K562 (cell line): ENCODE data around the gene VPS18.

Experiments
- BHLHE40 ChIP-seq: IDR thresholded peaks from 2 replicates; pipeline ENCODE4 v1.6.1; 2011; ENCODE audit warnings: low read length, improper control_type of control experiment
- CTCF ChIP-seq, 3 experiments: IDR thresholded peaks in 2 of 3; conservative IDR thresholded peaks in 1 of 3; 2 replicates each; pipeline ENCODE4 v1.5.1; 2011 to 2012; ENCODE audit warnings: low read length in 3 of 3, mild to moderate bottlenecking in 3 of 3, control low read depth in 2 of 3, improper control_type of control experiment in 1 of 3, inconsistent platforms in 1 of 3, low read depth in 1 of 3, mixed read lengths in 1 of 3, moderate library complexity in 1 of 3; ENCODE audit not compliant: insufficient read depth in 2 of 3
- DDX20 ChIP-seq: fragments of 450-650 bp; IDR thresholded peaks from 2 replicates; pipeline ENCODE4 v1.6.1; 2016; ENCODE audit warnings: missing genetic modification characterization, low read depth, mild to moderate bottlenecking, missing compliant biosample characterization, moderate library complexity
- FOXA3 ChIP-seq, 2 experiments: fragments of 450-650 bp in 1 of 2; sonication (generic) in 1 of 2; formaldehyde crosslinking; IDR thresholded peaks in 1 of 2; conservative IDR thresholded peaks in 1 of 2; 2 replicates each; pipeline versions ENCODE4 v1.4.0 to v1.8.0; 2020 to 2022; ENCODE audit warnings: mild to moderate bottlenecking in 2 of 2, missing genetic modification reagents in 1 of 2
- MAFG ChIP-seq: fragments of 450-650 bp; conservative IDR thresholded peaks from 2 replicates; pipeline ENCODE4 v1.6.1; 2016; ENCODE audit warnings: missing genetic modification characterization, missing compliant biosample characterization
- NEUROD1 ChIP-seq: fragments of 150-350 bp; IDR thresholded peaks from 2 replicates; pipeline ENCODE4 v1.6.1; 2014; ENCODE audit warnings: borderline replicate concordance, low read length, low read depth; ENCODE audit not compliant: partially characterized antibody
- PHF21A ChIP-seq: fragments of 450-650 bp; IDR thresholded peaks from 2 replicates; pipeline ENCODE4 v1.6.1; 2017; ENCODE audit warnings: low read depth, borderline replicate concordance
- POLR2A ChIP-seq: fragments of 450-650 bp; conservative IDR thresholded peaks from 2 replicates; pipeline ENCODE4 v1.6.1; 2016

GRCh38 chr15:40951764-40952163 is 57.5 kb downstream of the VPS18 start:
- TF ChIP-seq BHLHE40 (no peak), FOXA3 (CRISPR knock-in tag; conservative IDR thresholded peaks at IDR 0.05 in 1 of 2, IDR thresholded peaks at IDR 0.05 in 1 of 2) (no peak), POLR2A (no peak), PHF21A (no peak), CTCF (IDR thresholded peaks at IDR 0.05 in 2 of 3, conservative IDR thresholded peaks at IDR 0.05 in 1 of 3; ENCODE audit: insufficient read depth in 2 of 3, low read depth in 1 of 3, low read length in 3 of 3) (no peak), MAFG (tag) (no peak), NEUROD1 (no peak), DDX20 (tag) (no peak)
